ENCODE results near the gene TYSND1. TPM values are rescaled to one million over a fixed set of nuclear protein-coding genes. Genes with fewer than 3 reads are reported as not detected.

Gene TYSND1
- total RNA-seq, 1 experiment from 2014 or later, result 13.6 TPM

DNA sequence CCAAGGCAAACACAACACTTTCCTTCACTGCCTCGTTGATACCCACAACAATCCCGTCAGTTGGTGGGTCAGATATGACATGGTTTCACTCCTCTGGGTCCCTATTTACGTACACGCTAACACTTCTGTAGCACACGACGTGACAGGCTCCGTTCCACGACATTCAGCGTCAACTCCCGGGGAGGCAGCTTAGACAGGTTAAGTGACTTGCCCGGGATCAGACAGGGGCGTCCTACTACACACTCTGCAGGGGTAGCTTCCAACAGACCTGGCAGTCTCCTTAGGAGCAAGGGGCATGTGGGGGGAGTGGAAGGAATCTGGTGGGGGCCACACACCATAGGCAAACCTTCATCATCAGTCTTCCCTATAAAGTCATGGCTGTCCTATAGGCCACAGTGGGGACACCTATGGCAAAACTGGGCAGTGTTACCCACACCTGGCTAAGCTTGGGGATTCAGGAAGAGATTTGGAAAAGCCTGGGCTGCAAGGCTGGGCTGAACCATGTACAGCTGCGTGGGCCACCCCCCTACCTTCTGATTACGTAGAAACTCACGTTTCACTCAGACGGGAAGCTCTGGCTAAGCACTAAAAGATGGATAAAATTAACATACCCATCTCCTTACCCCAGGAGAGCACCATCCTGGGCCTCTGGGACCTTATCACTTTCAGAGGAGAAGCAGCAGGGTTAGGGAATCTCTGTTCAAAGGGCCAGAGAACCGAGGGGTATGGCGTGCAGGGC, 2.0 kb downstream of the TYSND1 start:
- H2AFZ ChIP-seq (ENCODE audit: low read depth, low read length, poor library complexity, severe bottlenecking), result no peak overlapping the region
- no peaks in the 10 kb centered on the region for H3K9me2 ChIP-seq (ENCODE audit: insufficient read depth)
- H3K4me1 ChIP-seq (ENCODE audit: control insufficient read depth in 1 of 2, insufficient read depth in 2 of 2, low read length in 2 of 2), result peaks cover 8 to 26% of the 10 kb centered on the region in 2 experiments; a peak in 3 of 4 replicates
- ATAC-seq (no peak), DNase-seq (ENCODE audit: low read depth, low spot score) (no peak)
- POLR2A ChIA-PET, result no interaction called here
- intact Hi-C loops (cut with micrococcal nuclease), result loop anchor here (5.0 kb wide), 1 partner anchor 243 kb away; no protein-coding TSS in a partner anchor
- no peaks in the 10 kb centered on the region for H4K20me1 ChIP-seq (ENCODE audit: insufficient read depth)
- H3K4me3 ChIP-seq (replicated peaks in 1 of 2; ENCODE audit: low read depth in 1 of 2, low read length in 2 of 2), result peak overlapping the region in 1 of 2 experiments; percentile 81; a peak in 1 of 4 replicates
- TF ChIP-seq, protein P1, sequence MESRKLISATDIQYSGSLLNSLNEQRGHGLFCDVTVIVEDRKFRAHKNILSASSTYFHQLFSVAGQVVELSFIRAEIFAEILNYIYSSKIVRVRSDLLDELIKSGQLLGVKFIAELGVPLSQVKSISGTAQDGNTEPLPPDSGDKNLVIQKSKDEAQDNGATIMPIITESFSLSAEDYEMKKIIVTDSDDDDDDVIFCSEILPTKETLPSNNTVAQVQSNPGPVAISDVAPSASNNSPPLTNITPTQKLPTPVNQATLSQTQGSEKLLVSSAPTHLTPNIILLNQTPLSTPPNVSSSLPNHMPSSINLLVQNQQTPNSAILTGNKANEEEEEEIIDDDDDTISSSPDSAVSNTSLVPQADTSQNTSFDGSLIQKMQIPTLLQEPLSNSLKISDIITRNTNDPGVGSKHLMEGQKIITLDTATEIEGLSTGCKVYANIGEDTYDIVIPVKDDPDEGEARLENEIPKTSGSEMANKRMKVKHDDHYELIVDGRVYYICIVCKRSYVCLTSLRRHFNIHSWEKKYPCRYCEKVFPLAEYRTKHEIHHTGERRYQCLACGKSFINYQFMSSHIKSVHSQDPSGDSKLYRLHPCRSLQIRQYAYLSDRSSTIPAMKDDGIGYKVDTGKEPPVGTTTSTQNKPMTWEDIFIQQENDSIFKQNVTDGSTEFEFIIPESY (IDR thresholded peaks at IDR 0.05; ENCODE audit: extremely low read depth, insufficient replicate concordance, low read length), result no peak
- TF ChIP-seq ELF1 (IDR thresholded peaks at IDR 0.05; ENCODE audit: borderline replicate concordance, low read depth), result no peak
- H3K79me2 ChIP-seq (ENCODE audit: insufficient read depth, low read length), result peaks cover 18% of the 10 kb centered on the region; the same call in 1 of the 2 replicates
- BruUV-seq (replicated peaks), result TSS peak; percentile 39
- H3K9me3 ChIP-seq (ENCODE audit: control insufficient read depth in 1 of 2, insufficient read depth in 1 of 2, low read depth in 1 of 2, low read length in 2 of 2), result no peaks in the 10 kb centered on the region
- H3K9ac ChIP-seq (ENCODE audit: low read length), result peak overlapping the region; percentile 97
- H3K27me3 ChIP-seq (ENCODE audit: insufficient read depth, low read length), result no peaks in the 10 kb centered on the region
- H3K27ac ChIP-seq (ENCODE audit: low read depth, low read length), result no peak overlapping the region
- CTCF ChIA-PET, result interaction anchor here (1.7 to 3.7 kb wide), 3 partner anchors 11 to 243 kb away, joined by 4 to 33 read pairs (median 14); no protein-coding TSS in a partner anchor
- peak overlapping the region; percentile 95 for H3K4me2 ChIP-seq (ENCODE audit: low read length)
- RAD21 ChIA-PET (ENCODE audit: low non-redundant PET in 1 of 2, low total read pairs in 2 of 2, uncharacterized antibody in 2 of 2, unreplicated experiment in 2 of 2), result no interaction called here
- H3K36me3 ChIP-seq (ENCODE audit: control insufficient read depth in 1 of 2, insufficient read depth in 2 of 2, low read length in 2 of 2), result no peaks in the 10 kb centered on the region

GRCh38 chr10:70142555-70142954, 3.9 kb downstream of the TYSND1 start:
- Histone ChIP-seq H3K9ac (ENCODE audit: low read length) (no peak overlapping the region), H3K4me1 (ENCODE audit: control insufficient read depth in 1 of 2, insufficient read depth in 2 of 2, low read length in 2 of 2) (peaks cover 8 to 42% of the 10 kb centered on the region in 2 experiments; a peak in 3 of 4 replicates), H3K79me2 (ENCODE audit: insufficient read depth, low read length) (peaks cover 9% of the 10 kb centered on the region; the same call in 1 of the 2 replicates), H3K9me3 (ENCODE audit: control insufficient read depth in 1 of 2, insufficient read depth in 1 of 2, low read depth in 1 of 2, low read length in 2 of 2) (no peaks in the 10 kb centered on the region), H2AFZ (ENCODE audit: low read depth, low read length, poor library complexity, severe bottlenecking) (no peak overlapping the region), H3K27me3 (ENCODE audit: insufficient read depth, low read length) (no peaks in the 10 kb centered on the region), H3K27ac (ENCODE audit: low read depth, low read length) (no peak overlapping the region), H3K36me3 (ENCODE audit: control insufficient read depth in 1 of 2, insufficient read depth in 2 of 2, low read length in 2 of 2) (no peaks in the 10 kb centered on the region), H3K9me2 (ENCODE audit: insufficient read depth) (no peaks in the 10 kb centered on the region), H3K4me2 (ENCODE audit: low read length) (no peak overlapping the region), H3K4me3 (replicated peaks in 1 of 2; ENCODE audit: low read depth in 1 of 2, low read length in 2 of 2) (no peak overlapping the region), H4K20me1 (ENCODE audit: insufficient read depth) (no peaks in the 10 kb centered on the region)
- POLR2A ChIA-PET, result no interaction called here
- BruUV-seq (replicated peaks), result no TSS peak
- DNase-seq (ENCODE audit: low read depth, low spot score) (no peak), ATAC-seq (no peak)
- no peak for TF ChIP-seq CEBPB (IDR thresholded peaks at IDR 0.05; ENCODE audit: low read depth)
- no peak for TF ChIP-seq TCF7L2 (IDR thresholded peaks at IDR 0.05; ENCODE audit: borderline replicate concordance, extremely low read depth, insufficient read depth, insufficient read length)
- TF ChIP-seq EZH2 (IDR thresholded peaks at IDR 0.05), result no peak
- no peak for TF ChIP-seq SIN3A (IDR thresholded peaks at IDR 0.05; ENCODE audit: low read depth)
- no peak for TF ChIP-seq ZFX (IDR thresholded peaks at IDR 0.05)
- TF ChIP-seq SP1 (IDR thresholded peaks at IDR 0.05; ENCODE audit: low read depth), result no peak
- no peak for TF ChIP-seq ATF3 (IDR thresholded peaks at IDR 0.05)
- RAD21 ChIA-PET (ENCODE audit: low non-redundant PET in 1 of 2, low total read pairs in 2 of 2, uncharacterized antibody in 2 of 2, unreplicated experiment in 2 of 2), result no interaction called here
- intact Hi-C loops (cut with micrococcal nuclease), result no loop called here
- CTCF ChIA-PET, result interaction anchor here (1.5 kb wide), 1 partner anchor 184 kb away, joined by 3 read pairs; no protein-coding TSS in a partner anchor

All from HCT116 (cell line).